ENCODE data around the gene EIF2S1. TPM values are rescaled to one million over a fixed set of nuclear protein-coding genes. Genes with fewer than 3 reads are reported as not detected.

Gene EIF2S1
- total RNA-seq, 1 experiment from 2014 or later, result 165 TPM

DNA sequence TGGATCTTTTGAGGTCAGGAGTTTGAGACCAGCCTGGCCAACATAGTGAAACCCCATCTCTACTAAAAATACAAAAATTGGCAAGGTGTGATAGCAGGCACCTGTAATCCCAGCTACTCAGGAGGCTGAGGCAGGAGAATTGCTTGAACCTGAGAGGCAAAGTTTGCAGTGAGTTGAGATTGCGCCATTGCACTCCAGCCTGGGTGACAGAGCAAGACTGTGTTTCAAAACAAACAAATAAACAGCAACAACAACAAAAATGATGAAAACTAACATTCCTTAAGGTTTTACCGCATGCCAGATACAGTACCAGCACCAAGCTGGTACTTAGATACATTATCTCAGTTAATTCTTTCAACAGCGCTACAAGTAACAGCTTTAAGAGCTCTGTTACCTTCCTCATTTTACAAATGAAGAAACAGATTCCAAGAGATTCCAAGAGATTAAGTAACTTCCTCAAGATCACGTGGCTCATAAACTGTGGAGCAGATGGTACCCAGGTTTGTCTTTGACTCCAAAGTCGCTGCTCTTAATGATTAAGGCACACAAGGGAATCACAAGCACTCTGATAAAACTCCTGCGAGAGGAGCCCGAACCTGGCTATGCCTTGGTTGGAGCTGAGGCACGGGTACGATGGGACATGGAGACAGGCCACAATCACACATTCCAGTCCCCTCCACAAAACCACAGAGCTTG lies 69.5 kb downstream of the EIF2S1 start:
- H3K4me2 ChIP-seq (ENCODE audit: insufficient read depth, insufficient read length, low read length), result no peak overlapping the region
- Mint-ChIP-seq H3K27me3 (ENCODE audit: low read depth) (no peaks in the 10 kb centered on the region; the same call in 1 of the 2 replicates), H3K9me3 (no peaks in the 10 kb centered on the region), H3K4me1 (peaks cover 19 to 23% of the 10 kb centered on the region in 2 experiments), H3K4me3 (no peak overlapping the region), H3K27ac (no peak overlapping the region; a peak in 1 of 7 replicates), H3K36me3 (ENCODE audit: insufficient read depth in 1 of 3, low read depth in 3 of 3) (no peaks in the 10 kb centered on the region)
- no peaks in the 10 kb centered on the region for H3K23me2 ChIP-seq (ENCODE audit: insufficient read length, low read depth, low read length, poor library complexity, severe bottlenecking)
- no peak overlapping the region for H2BK20ac ChIP-seq (ENCODE audit: low read depth, low read length, poor library complexity, severe bottlenecking)
- no peak overlapping the region for H4K8ac ChIP-seq (replicated peaks; ENCODE audit: insufficient read length, low read depth, low read length)
- H3K56ac ChIP-seq (ENCODE audit: insufficient read length, low read depth, low read length), result no peak overlapping the region
- H3K23ac ChIP-seq (ENCODE audit: insufficient read length, low read depth, low read length), result no peak overlapping the region
- H2BK15ac ChIP-seq (ENCODE audit: low read depth, low read length), result no peak overlapping the region
- H2BK12ac ChIP-seq (ENCODE audit: insufficient read length, low read depth, low read length), result no peak overlapping the region
- no peaks in the 10 kb centered on the region for H3K9me3 ChIP-seq (ENCODE audit: control insufficient read depth, low read depth, low read length)
- no peak overlapping the region for H2BK5ac ChIP-seq (ENCODE audit: insufficient read length, low read length)
- no peaks in the 10 kb centered on the region for H4K20me1 ChIP-seq (ENCODE audit: control insufficient read depth, insufficient read depth, insufficient read length)
- no peak overlapping the region for H2AK5ac ChIP-seq (ENCODE audit: insufficient read length, low read length)
- H2AFZ ChIP-seq (ENCODE audit: low read length), result no peak overlapping the region
- H3K14ac ChIP-seq (ENCODE audit: insufficient read depth, low read length), result no peak overlapping the region
- no peak overlapping the region for H3K27ac ChIP-seq (ENCODE audit: insufficient read length, low read depth, low read length)
- no peak overlapping the region for H4K91ac ChIP-seq (ENCODE audit: insufficient read length, low read depth, low read length)
- no peak overlapping the region for H3K4ac ChIP-seq (ENCODE audit: low read depth, low read length)
- WGBS (ENCODE audit: extremely low coverage, insufficient read length, low lambda C conversion rate), result no CpG with 5 or more reads among the region's 9 CpGs
- H3K27me3 ChIP-seq (ENCODE audit: insufficient read depth, low read length), result no peaks in the 10 kb centered on the region
- H3K18ac ChIP-seq (ENCODE audit: insufficient read length, low read depth, low read length), result no peak overlapping the region
- no peaks in the 10 kb centered on the region for H3K79me1 ChIP-seq (ENCODE audit: insufficient read depth, low read depth, low read length, poor library complexity, severe bottlenecking)
- H3T11ph ChIP-seq (ENCODE audit: low read length), result no peak overlapping the region
- H3K4me1 ChIP-seq (ENCODE audit: insufficient read depth, low read length), result peaks cover 2% of the 10 kb centered on the region; the same call in 1 of the 2 replicates
- no peak overlapping the region for H3K9ac ChIP-seq (ENCODE audit: extremely low read depth, insufficient read length, low read length)
- no peak overlapping the region for H2BK120ac ChIP-seq (ENCODE audit: low read depth, low read length, poor library complexity, severe bottlenecking)
- DNase-seq, result no peak
- H3K79me2 ChIP-seq (ENCODE audit: insufficient read depth, low read length), result no peaks in the 10 kb centered on the region
- TF ChIP-seq, protein P1, sequence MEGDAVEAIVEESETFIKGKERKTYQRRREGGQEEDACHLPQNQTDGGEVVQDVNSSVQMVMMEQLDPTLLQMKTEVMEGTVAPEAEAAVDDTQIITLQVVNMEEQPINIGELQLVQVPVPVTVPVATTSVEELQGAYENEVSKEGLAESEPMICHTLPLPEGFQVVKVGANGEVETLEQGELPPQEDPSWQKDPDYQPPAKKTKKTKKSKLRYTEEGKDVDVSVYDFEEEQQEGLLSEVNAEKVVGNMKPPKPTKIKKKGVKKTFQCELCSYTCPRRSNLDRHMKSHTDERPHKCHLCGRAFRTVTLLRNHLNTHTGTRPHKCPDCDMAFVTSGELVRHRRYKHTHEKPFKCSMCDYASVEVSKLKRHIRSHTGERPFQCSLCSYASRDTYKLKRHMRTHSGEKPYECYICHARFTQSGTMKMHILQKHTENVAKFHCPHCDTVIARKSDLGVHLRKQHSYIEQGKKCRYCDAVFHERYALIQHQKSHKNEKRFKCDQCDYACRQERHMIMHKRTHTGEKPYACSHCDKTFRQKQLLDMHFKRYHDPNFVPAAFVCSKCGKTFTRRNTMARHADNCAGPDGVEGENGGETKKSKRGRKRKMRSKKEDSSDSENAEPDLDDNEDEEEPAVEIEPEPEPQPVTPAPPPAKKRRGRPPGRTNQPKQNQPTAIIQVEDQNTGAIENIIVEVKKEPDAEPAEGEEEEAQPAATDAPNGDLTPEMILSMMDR (conservative IDR thresholded peaks at IDR 0.05), result no peak
- no peak overlapping the region for H4K5ac ChIP-seq (ENCODE audit: insufficient read length, low read depth, low read length)
